RPMI7951 (cell line): ENCODE measurements around the gene APOBEC3A. TPM values are rescaled to one million over a fixed set of nuclear protein-coding genes. Genes with fewer than 3 reads are reported as not detected.

Experiments
- DNase-seq: peaks from one replicate; pipeline ENCODE4 v3.0.0-alpha.2; 2012; ENCODE audit warnings: low read depth
- total RNA-seq: library from RNA; depleted of rRNA; stranded (reverse); fragments of >200 nt; shearing (Covaris generic); gene quantifications from 2 replicates; pipeline ENCODE4 v1.2.3, GENCODE V29; 2014; rRNA removed

Gene APOBEC3A
- total RNA-seq: not detected in 2 replicates

- no peak for DNase-seq
Measured at GRCh38 chr22:38957046-38957770, at the start of gene APOBEC3A. Gene APOBEC3A, plus strand, starts transcription at chr22:38957609. Its CDS starts 83 bp downstream, at chr22:38957692.

GRCh38 chr22:38907767-38908166, 49.6 kb upstream of the APOBEC3A start:
- no peak for DNase-seq

GRCh38 chr22:38911434-38911833, 46.0 kb upstream of the APOBEC3A start:
- DNase-seq: no peak

- DNase-seq: no peak
Measured at GRCh38 chr22:38919631-38920190, 37.7 kb upstream of the APOBEC3A start.

GRCh38 chr22:38921120-38921519, 36.3 kb upstream of the APOBEC3A start:
- no peak for DNase-seq

- DNase-seq: no peak
Measured at GRCh38 chr22:38921806-38922205, 35.6 kb upstream of the APOBEC3A start.

- peak; percentile 90 for DNase-seq
Measured at GRCh38 chr22:38923463-38924346, 33.7 kb upstream of the APOBEC3A start.

- peak; percentile 87 for DNase-seq
Measured at GRCh38 chr22:38924347-38924952, 33.0 kb upstream of the APOBEC3A start.

- DNase-seq: peak; percentile 25
Measured at GRCh38 chr22:38925571-38926041, 31.8 kb upstream of the APOBEC3A start.

GRCh38 chr22:38927033-38927781, 30.2 kb upstream of the APOBEC3A start:
- DNase-seq: peak; percentile 46

GRCh38 chr22:38930512-38930911, 26.9 kb upstream of the APOBEC3A start:
- DNase-seq: no peak

GRCh38 chr22:38935023-38935422, 22.4 kb upstream of the APOBEC3A start:
- DNase-seq: no peak

GRCh38 chr22:38935616-38936015, 21.8 kb upstream of the APOBEC3A start:
- no peak for DNase-seq

GRCh38 chr22:38936562-38936961, 20.8 kb upstream of the APOBEC3A start:
- DNase-seq: no peak

- no peak for DNase-seq
Measured at GRCh38 chr22:38937036-38937435, 20.4 kb upstream of the APOBEC3A start.

GRCh38 chr22:38937541-38937940, 19.9 kb upstream of the APOBEC3A start:
- no peak for DNase-seq

GRCh38 chr22:38938221-38938620, 19.2 kb upstream of the APOBEC3A start:
- DNase-seq: no peak

GRCh38 chr22:38938925-38939324, 18.5 kb upstream of the APOBEC3A start:
- no peak for DNase-seq

GRCh38 chr22:38940811-38941384, 16.5 kb upstream of the APOBEC3A start:
- no peak for DNase-seq

GRCh38 chr22:38941488-38941987, 15.9 kb upstream of the APOBEC3A start:
- DNase-seq: no peak

- DNase-seq: no peak
Measured at GRCh38 chr22:38942702-38943101, 14.7 kb upstream of the APOBEC3A start.
